Activated CD4-positive, alpha-beta T cell treated with anti-CD3 and anti-CD28 coated beads, Interleukin-2, amount 10 ng/mL, durations not matched to agents 24 days and 14 days (primary cell): ENCODE measurements around the gene EPHA4. TPM values are rescaled to one million over a fixed set of nuclear protein-coding genes. Genes with fewer than 3 reads are reported as not detected.
A peak's percentile ranks its signal among the peaks of the same experiment; 100 is the strongest.

Source experiments
- DNase-seq: peaks from one replicate; pipeline ENCODE4 v3.0.0; 2022
- H3K27ac Mint-ChIP-seq: one replicate; pipeline ENCODE4 v1.8.0; 2022; ENCODE audit warnings: mild to moderate bottlenecking, mixed read lengths
- H3K27me3 Mint-ChIP-seq: one replicate; pipeline ENCODE4 v1.8.0; 2022; ENCODE audit warnings: mixed read lengths
- H3K36me3 Mint-ChIP-seq: one replicate; pipeline ENCODE4 v1.8.0; 2022; ENCODE audit warnings: low read depth, mild to moderate bottlenecking, mixed read lengths
- H3K4me1 Mint-ChIP-seq: one replicate; pipeline ENCODE4 v1.8.0; 2021; ENCODE audit warnings: mixed read lengths
- H3K4me3 Mint-ChIP-seq: one replicate; pipeline ENCODE4 v1.8.0; 2022; ENCODE audit warnings: mild to moderate bottlenecking, moderate library complexity, mixed read lengths
- H3K9me3 Mint-ChIP-seq: one replicate; pipeline ENCODE4 v1.8.0; 2021; ENCODE audit warnings: mixed read lengths
- intact Hi-C: fragments of 100-400 bp; cut with micrococcal nuclease; formaldehyde crosslinking; loops from one replicate; pipeline ENCODE4 v1.15.1; 2023
- total RNA-seq: library from RNA; stranded (reverse); gene quantifications from 2 replicates; pipeline ENCODE4 v1.2.3, GENCODE V29; 2022

EPHA4 gene
- total RNA-seq, 1 donor from 2014 or later = 0.63 TPM

- H3K27ac Mint-ChIP-seq = no peak overlapping the region
- H3K9me3 Mint-ChIP-seq = no peaks in the 10 kb centered on the region
- no peak for DNase-seq
- intact Hi-C loops = no loop called here
- no peaks in the 10 kb centered on the region for H3K36me3 Mint-ChIP-seq
- H3K27me3 Mint-ChIP-seq = no peaks in the 10 kb centered on the region
- peaks cover 4% of the 10 kb centered on the region for H3K4me1 Mint-ChIP-seq
- H3K4me3 Mint-ChIP-seq = no peak overlapping the region
Observed at GRCh38 chr2:221442128-221442527, 130.0 kb downstream of the EPHA4 start.

GRCh38 chr2:221439761-221440479 lies 132.2 kb downstream of the EPHA4 start:
- Mint-ChIP-seq H3K27me3 (peaks cover 2% of the 10 kb centered on the region), H3K27ac (no peak overlapping the region), H3K4me3 (no peak overlapping the region), H3K9me3 (no peaks in the 10 kb centered on the region), H3K4me1 (peaks cover 4% of the 10 kb centered on the region), H3K36me3 (peaks cover 2% of the 10 kb centered on the region)
- DNase-seq = no peak
- intact Hi-C loops = no loop called here

GRCh38 chr2:221437056-221437455 lies 135.0 kb downstream of the EPHA4 start:
- Mint-ChIP-seq H3K4me1 (no peaks in the 10 kb centered on the region), H3K27ac (no peak overlapping the region), H3K4me3 (no peak overlapping the region), H3K36me3 (peaks cover 3% of the 10 kb centered on the region), H3K27me3 (peaks cover 2% of the 10 kb centered on the region), H3K9me3 (no peaks in the 10 kb centered on the region)
- DNase-seq = no peak
- intact Hi-C loops = no loop called here

- intact Hi-C loops = no loop called here
- no peak overlapping the region for H3K27ac Mint-ChIP-seq
- peaks cover 6% of the 10 kb centered on the region for H3K36me3 Mint-ChIP-seq
Observed at GRCh38 chr2:221435171-221435570, 136.9 kb downstream of the EPHA4 start.

GRCh38 chr2:221434142-221434541 lies 138.0 kb downstream of the EPHA4 start:
- Mint-ChIP-seq H3K4me1 (no peaks in the 10 kb centered on the region), H3K27ac (no peak overlapping the region), H3K9me3 (no peaks in the 10 kb centered on the region), H3K36me3 (peaks cover 6% of the 10 kb centered on the region), H3K4me3 (no peak overlapping the region), H3K27me3 (peaks cover 2% of the 10 kb centered on the region)
- DNase-seq = no peak
- intact Hi-C loops = no loop called here

More at GRCh38 chr2:221435171-221435570, 136.9 kb downstream of the EPHA4 start:
- H3K27me3 Mint-ChIP-seq = peaks cover 2% of the 10 kb centered on the region
- DNase-seq = no peak
- no peaks in the 10 kb centered on the region for H3K4me1 Mint-ChIP-seq
- no peaks in the 10 kb centered on the region for H3K9me3 Mint-ChIP-seq
- H3K4me3 Mint-ChIP-seq = no peak overlapping the region

GRCh38 chr2:221431477-221431876 lies 140.6 kb downstream of the EPHA4 start:
- H3K27ac Mint-ChIP-seq = no peak overlapping the region
- no peak for DNase-seq
- no peaks in the 10 kb centered on the region for H3K9me3 Mint-ChIP-seq
- intact Hi-C loops = no loop called here
- no peaks in the 10 kb centered on the region for H3K4me1 Mint-ChIP-seq
- no peak overlapping the region for H3K4me3 Mint-ChIP-seq
- peaks cover 5% of the 10 kb centered on the region for H3K36me3 Mint-ChIP-seq
- peaks cover 2% of the 10 kb centered on the region for H3K27me3 Mint-ChIP-seq

GRCh38 chr2:221429741-221430491 lies 142.2 kb downstream of the EPHA4 start:
- no peaks in the 10 kb centered on the region for H3K4me1 Mint-ChIP-seq
- intact Hi-C loops = no loop called here
- no peak for DNase-seq
- no peaks in the 10 kb centered on the region for H3K27me3 Mint-ChIP-seq
- peaks cover 5% of the 10 kb centered on the region for H3K36me3 Mint-ChIP-seq
- H3K27ac Mint-ChIP-seq = no peak overlapping the region
- H3K9me3 Mint-ChIP-seq = no peaks in the 10 kb centered on the region
- no peak overlapping the region for H3K4me3 Mint-ChIP-seq

- Mint-ChIP-seq H3K9me3 (no peaks in the 10 kb centered on the region), H3K4me1 (no peaks in the 10 kb centered on the region), H3K4me3 (no peak overlapping the region), H3K27me3 (no peaks in the 10 kb centered on the region), H3K36me3 (peaks cover 7% of the 10 kb centered on the region), H3K27ac (no peak overlapping the region)
- intact Hi-C loops = no loop called here
- no peak for DNase-seq
Observed at GRCh38 chr2:221428896-221429295, 143.2 kb downstream of the EPHA4 start.

- peaks cover 8% of the 10 kb centered on the region for H3K36me3 Mint-ChIP-seq
- H3K4me1 Mint-ChIP-seq = no peaks in the 10 kb centered on the region
- intact Hi-C loops = no loop called here
- DNase-seq = no peak
- no peak overlapping the region for H3K4me3 Mint-ChIP-seq
- H3K27ac Mint-ChIP-seq = no peak overlapping the region
- no peaks in the 10 kb centered on the region for H3K27me3 Mint-ChIP-seq
- H3K9me3 Mint-ChIP-seq = no peaks in the 10 kb centered on the region
Observed at GRCh38 chr2:221426929-221427328, 145.2 kb downstream of the EPHA4 start.

GRCh38 chr2:221425891-221426290 lies 146.2 kb downstream of the EPHA4 start:
- H3K9me3 Mint-ChIP-seq = no peaks in the 10 kb centered on the region
- DNase-seq = no peak
- peaks cover 8% of the 10 kb centered on the region for H3K36me3 Mint-ChIP-seq
- no peak overlapping the region for H3K27ac Mint-ChIP-seq
- intact Hi-C loops = no loop called here
- no peak overlapping the region for H3K4me3 Mint-ChIP-seq
- no peaks in the 10 kb centered on the region for H3K27me3 Mint-ChIP-seq
- no peaks in the 10 kb centered on the region for H3K4me1 Mint-ChIP-seq

- DNase-seq = no peak
- no peak overlapping the region for H3K27ac Mint-ChIP-seq
- peaks cover 1% of the 10 kb centered on the region for H3K4me1 Mint-ChIP-seq
- intact Hi-C loops = no loop called here
- no peaks in the 10 kb centered on the region for H3K27me3 Mint-ChIP-seq
- H3K9me3 Mint-ChIP-seq = no peaks in the 10 kb centered on the region
- H3K4me3 Mint-ChIP-seq = no peak overlapping the region
- H3K36me3 Mint-ChIP-seq = peaks cover 6% of the 10 kb centered on the region
Observed at GRCh38 chr2:221425353-221425752, 146.8 kb downstream of the EPHA4 start.

- H3K4me1 Mint-ChIP-seq = peaks cover 7% of the 10 kb centered on the region
- H3K36me3 Mint-ChIP-seq = peaks cover 4% of the 10 kb centered on the region
- no peaks in the 10 kb centered on the region for H3K27me3 Mint-ChIP-seq
- H3K27ac Mint-ChIP-seq = no peak overlapping the region
- no peaks in the 10 kb centered on the region for H3K9me3 Mint-ChIP-seq
- H3K4me3 Mint-ChIP-seq = no peak overlapping the region
- intact Hi-C loops = no loop called here
- DNase-seq = no peak
Observed at GRCh38 chr2:221423210-221423804, 148.8 kb downstream of the EPHA4 start.

GRCh38 chr2:221422516-221423209 lies 149.4 kb downstream of the EPHA4 start:
- DNase-seq = no peak
- Mint-ChIP-seq H3K4me1 (peaks cover 7% of the 10 kb centered on the region), H3K9me3 (no peaks in the 10 kb centered on the region), H3K4me3 (no peak overlapping the region), H3K27ac (no peak overlapping the region), H3K27me3 (no peaks in the 10 kb centered on the region), H3K36me3 (peaks cover 4% of the 10 kb centered on the region)
- intact Hi-C loops = no loop called here

- intact Hi-C loops = no loop called here
- Mint-ChIP-seq H3K4me1 (peaks cover 7% of the 10 kb centered on the region), H3K27ac (peak overlapping the region; percentile 43), H3K9me3 (no peaks in the 10 kb centered on the region), H3K36me3 (peaks cover 4% of the 10 kb centered on the region), H3K27me3 (no peaks in the 10 kb centered on the region), H3K4me3 (peak overlapping the region; percentile 30)
- DNase-seq = peak; percentile 68
Observed at GRCh38 chr2:221420245-221420644, 151.9 kb downstream of the EPHA4 start.
